Dermis blood vessel endothelial cell (primary cell): ENCODE results near the gene CCDC24. TPM values are rescaled to one million over a fixed set of nuclear protein-coding genes. Genes with fewer than 3 reads are reported as not detected.
A peak's percentile ranks its signal among the peaks of the same experiment; 100 is the strongest.

Experiments used
- DNase-seq: peaks from one replicate; pipeline ENCODE4 v3.0.0; 2010
- total RNA-seq: library from RNA; depleted of rRNA; stranded (reverse); fragments of >200 nt; gene quantifications from 2 replicates; pipeline ENCODE4 v1.2.3, GENCODE V29; 2014

Gene CCDC24
- total RNA-seq, 1 donor from 2014 or later, result 2.2 TPM

- no peak for DNase-seq
These were observed 27.5 kb upstream of the CCDC24 start for GRCh38 chr1:43963890-43964289.

- no peak for DNase-seq
These were observed 26.1 kb upstream of the CCDC24 start for GRCh38 chr1:43965316-43965715.

GRCh38 chr1:43968348-43968948, 23.0 kb upstream of the CCDC24 start:
- DNase-seq, result peak; percentile 61

- DNase-seq, result no peak
These were observed 22.0 kb upstream of the CCDC24 start for GRCh38 chr1:43969416-43969745.

- peak; percentile 98 for DNase-seq
These were observed 21.5 kb upstream of the CCDC24 start, which contains the start of gene DPH2 for GRCh38 chr1:43969746-43970466. Gene DPH2, plus strand, starts transcription at chr1:43970010. Its CDS starts 166 bp downstream, at chr1:43970176.

- DNase-seq, result no peak
These were observed 20.9 kb upstream of the CCDC24 start for GRCh38 chr1:43970502-43970901.

- no peak for DNase-seq
These were observed 20.5 kb upstream of the CCDC24 start for GRCh38 chr1:43970911-43971310.

GRCh38 chr1:43971336-43971980, 19.9 kb upstream of the CCDC24 start:
- no peak for DNase-seq

GRCh38 chr1:43973981-43974442, 17.4 kb upstream of the CCDC24 start:
- DNase-seq, result peak; percentile 36

GRCh38 chr1:43974443-43975248, 16.8 kb upstream of the CCDC24 start, which contains the start of gene ATP6V0B:
Gene ATP6V0B, plus strand, starts transcription at chr1:43974960. Its CDS starts 81 bp downstream, at chr1:43975041.
- DNase-seq, result peak; percentile 97

GRCh38 chr1:43975249-43975961, 16.0 kb upstream of the CCDC24 start:
- DNase-seq, result peak; percentile 41

GRCh38 chr1:43976045-43976444, 15.4 kb upstream of the CCDC24 start:
- DNase-seq, result no peak

GRCh38 chr1:43976890-43977289, 14.5 kb upstream of the CCDC24 start:
- DNase-seq, result no peak

- DNase-seq, result no peak
These were observed 13.8 kb upstream of the CCDC24 start for GRCh38 chr1:43977376-43978263.

GRCh38 chr1:43978264-43978550, 13.2 kb upstream of the CCDC24 start:
- DNase-seq, result no peak

GRCh38 chr1:43978551-43979260, 12.7 kb upstream of the CCDC24 start, which contains the start of gene B4GALT2:
Gene B4GALT2, plus strand, starts transcription at chr1:43979210. Its CDS starts 1,951 bp downstream, at chr1:43981161.
- DNase-seq, result peak; percentile 53

GRCh38 chr1:43979261-43979527, 12.2 kb upstream of the CCDC24 start:
- no peak for DNase-seq

- DNase-seq, result peak; percentile 43
These were observed 11.7 kb upstream of the CCDC24 start for GRCh38 chr1:43979528-43980254.

GRCh38 chr1:43980255-43981134, 10.9 kb upstream of the CCDC24 start:
- no peak for DNase-seq
